GM19372 (cell line): ENCODE results near the gene C11orf68.

Experiments
- ATAC-seq: cut with Tn5 transposase; IDR thresholded peaks from one replicate; pipeline ENCODE4 v1.9.1; 2021; ENCODE audit warnings: mild to moderate bottlenecking, low read depth, moderate library complexity; ENCODE audit not compliant: unreplicated experiment

The C11orf68 gene

DNA sequence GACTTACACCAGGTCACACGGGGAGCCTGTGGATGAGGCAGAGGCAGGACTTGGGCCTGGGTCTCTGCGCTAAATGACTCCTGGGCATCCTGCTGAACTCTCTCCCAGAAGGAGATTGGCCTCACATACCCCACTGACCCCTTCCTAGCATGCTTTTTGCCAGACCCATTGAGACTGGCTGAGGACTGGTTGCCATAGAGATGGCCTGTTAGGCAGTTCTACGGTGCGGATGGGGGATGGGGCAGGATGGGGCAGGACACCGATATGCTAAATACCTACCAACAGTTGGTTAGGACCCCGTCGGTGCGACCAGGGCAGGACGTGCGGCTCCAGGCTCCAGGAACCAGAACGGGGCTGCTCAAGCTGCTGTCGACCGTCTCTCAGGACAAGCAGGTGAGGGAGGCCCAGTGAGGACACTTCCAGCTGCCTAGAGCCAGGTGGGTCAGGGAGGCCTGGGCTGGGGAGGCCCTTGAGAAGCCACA is 26.6 kb upstream of the C11orf68 start, which contains the start of gene TSGA10IP:
TSGA10IP (plus strand) TSS at position 51 of the 482 bp plus-strand sequence; CDS start at position 247, 196 bp downstream.
- ATAC-seq, result no peak

DNA sequence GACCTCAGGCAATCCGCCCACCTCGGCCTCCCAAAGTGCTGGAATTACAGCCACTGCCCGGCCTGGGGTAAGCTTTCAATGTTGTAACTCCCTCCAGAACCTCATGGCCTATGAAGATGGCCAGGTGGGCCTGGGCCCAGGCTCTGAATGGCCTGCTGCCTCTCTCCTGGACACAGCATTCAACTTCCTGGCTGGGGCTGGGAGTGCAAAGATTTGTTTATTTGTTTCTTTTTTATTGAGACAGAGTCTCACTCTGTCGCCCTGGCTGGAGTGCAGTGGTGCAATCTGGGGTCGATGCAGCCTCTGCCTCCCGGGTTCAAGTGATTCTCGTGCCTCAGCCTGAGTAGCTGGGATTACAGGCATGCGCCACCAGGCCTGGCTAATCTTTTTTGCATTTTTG is 25.9 kb upstream of the C11orf68 start:
- ATAC-seq, result no peak

DNA sequence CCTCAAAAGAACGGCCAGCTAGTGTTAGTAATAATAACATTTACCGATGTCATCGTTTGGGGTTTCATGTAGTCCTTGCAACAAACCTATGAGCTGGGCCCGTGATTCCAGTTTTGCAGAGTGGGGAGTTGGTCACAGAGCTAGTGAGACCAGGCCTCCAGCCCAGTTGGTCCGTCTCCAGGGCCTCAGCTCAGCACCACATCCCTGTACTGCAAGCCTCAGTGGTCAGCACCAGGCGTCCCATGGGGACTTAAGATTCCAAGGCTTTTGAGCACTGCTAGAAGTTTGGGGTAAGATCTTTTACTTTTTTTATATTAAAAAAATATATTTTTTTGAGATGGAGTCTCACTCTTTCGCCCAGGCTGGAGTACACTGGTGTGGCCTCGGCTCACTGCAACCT is 25.3 kb upstream of the C11orf68 start:
- no peak for ATAC-seq

DNA sequence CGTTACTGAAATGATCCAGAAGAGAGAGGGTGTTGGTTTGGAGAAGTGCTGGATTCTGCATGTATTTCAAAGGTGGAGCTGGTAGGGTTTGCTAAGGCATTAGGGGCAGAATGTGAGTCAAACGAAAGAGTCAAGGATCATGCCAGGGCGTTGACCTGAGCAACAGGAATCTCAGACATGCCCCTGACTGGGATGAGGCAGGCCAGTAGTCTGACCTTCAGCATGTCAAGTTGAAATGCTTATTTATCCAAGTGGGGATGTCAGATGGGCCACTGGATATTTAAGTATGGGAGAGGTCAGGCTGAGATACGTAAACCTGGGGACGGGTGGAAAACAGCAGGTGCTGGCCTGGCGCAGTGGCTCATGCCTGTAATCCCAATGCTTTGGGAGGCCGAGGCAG is 23.7 kb upstream of the C11orf68 start:
- ATAC-seq, result no peak

DNA sequence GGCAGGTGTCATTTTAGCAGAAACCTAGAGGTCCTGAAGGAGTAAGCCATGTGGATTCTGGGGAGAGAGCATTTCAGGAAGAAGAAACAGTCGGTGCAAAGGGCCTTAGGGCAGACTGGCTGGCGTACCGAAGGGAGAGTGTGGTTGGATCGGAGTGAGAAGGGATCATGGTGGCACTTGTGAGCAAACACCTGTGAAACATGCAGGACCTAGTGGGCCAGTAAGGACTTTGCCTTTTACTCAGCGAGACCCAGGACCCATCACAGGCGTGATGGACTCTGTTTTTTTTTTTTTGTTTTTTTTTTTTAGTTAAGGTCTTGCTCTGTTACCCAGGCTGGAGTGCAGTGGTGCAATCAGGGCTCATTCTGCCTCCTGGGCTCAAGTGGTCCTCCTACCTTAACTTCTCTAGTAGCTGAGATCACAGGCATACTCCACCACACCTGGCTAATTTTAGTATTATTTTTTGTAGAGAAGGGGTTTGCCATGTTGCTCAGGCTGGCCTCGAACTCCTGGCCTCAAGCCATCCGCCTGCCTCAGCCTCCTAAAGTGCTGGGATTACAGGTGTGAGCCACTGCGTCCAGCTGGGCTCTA is 23.0 kb upstream of the C11orf68 start:
- no peak for ATAC-seq

DNA sequence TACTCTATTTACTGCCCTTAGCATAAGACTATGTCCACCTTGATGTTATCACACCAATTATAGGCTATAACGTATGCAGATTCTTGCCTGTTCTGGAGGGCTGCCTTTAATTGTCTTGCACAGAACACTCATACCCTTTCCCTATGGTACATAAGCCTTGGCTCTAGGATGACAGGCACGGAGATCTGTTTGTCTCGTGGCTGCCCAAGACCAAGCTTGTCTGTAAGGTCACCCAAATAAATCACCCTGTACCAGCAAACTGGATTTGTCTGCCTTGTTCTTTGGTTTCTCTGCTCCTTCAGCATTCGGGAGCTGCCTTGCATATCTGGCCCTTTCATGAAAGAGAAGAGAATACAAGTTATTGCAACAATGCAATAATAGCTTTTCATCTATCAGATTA is 18.9 kb upstream of the C11orf68 start:
- ATAC-seq, result no peak

DNA sequence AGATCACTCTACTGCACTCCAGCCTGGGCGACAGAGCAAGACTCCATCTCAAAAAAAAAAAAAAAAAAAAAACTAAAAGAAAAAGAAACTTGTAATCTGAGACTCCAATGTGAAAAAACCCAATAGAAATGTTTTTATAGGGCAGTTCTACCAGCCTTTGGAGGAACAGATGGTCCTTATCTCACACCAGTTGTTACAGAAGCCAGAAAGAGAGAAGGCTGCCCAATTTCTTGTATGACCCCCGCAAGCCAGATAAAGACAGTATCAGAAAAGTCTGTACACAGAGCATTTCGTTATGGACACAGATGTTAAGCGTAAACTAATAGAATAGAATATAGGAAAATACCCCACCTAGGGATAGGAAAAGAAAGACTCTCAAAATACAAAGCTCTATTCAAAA is 15.2 kb upstream of the C11orf68 start:
- no peak for ATAC-seq

DNA sequence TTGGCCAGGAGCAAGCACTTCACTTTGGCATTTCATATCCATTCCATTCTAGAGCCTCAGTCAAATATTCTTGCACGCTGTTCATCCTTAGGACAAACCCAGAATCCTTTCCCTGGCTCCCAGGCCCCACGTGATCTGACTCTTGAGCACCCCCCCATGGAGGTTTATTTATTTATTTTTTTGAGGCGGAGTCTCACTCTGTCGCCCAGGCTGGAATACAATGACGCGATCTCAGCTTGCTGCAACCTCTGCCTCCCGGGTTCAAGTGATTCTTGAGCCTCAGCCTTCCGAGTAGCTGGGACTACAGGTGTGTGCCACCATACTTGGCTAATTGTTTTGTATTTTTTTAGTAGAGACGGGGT is 13.7 kb upstream of the C11orf68 start:
- ATAC-seq, result no peak

DNA sequence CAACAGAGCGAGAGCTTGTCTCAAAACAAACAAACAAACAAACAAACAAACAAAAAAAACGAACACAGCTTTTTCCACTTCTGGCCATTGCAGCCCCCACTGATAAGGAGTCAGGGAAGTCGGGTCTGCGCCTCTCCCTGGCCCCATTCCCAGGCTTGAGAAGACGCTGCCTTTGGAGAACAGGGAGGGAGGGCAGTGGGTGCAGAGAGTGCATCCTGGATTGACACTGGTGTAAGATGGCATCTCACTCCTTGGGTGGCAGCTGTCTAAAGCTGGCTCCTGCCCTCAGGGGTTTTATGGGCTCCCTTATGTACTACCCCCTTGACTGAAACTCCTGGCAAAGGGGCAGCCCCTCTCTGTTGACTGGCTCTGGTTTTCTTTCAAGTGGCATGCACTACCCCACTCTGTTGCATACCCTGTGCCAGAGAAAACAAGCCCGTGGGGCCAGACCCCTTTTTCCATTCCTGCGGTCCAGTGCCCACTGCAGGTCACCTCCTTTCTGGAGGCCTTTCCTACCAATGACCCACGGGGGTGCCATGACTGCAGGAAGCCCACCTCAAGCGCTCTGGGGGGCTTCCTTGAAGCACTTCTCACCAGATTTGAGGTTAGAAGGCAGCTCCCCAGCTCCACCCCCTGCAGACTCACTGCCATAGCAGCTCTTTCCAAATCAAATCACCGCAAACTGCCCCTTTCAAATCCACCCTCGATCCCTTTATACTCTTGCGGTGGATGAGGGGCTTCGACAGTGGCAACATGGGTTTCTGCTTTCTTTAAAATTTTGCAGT is 13.1 kb upstream of the C11orf68 start:
- no peak for ATAC-seq

DNA sequence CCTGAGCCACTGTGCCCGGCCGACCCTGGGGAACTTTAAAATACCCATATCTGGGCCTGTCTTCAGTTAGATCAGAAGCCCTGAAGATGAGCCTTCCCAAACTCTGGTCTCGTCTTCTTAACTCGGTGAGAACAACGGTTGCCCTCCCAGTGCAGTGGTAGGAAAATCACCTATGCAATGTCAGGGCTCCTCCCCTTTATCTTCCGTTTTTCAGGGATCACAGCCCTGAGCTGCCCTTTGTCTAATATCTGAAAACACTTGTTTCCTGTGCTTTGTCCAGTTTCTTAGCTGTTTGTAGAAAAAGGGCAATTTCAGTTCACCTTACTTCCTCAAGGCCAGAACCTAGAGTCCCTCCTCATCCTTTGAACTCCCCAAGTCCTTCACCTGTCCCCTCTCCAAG is 9.8 kb upstream of the C11orf68 start:
- ATAC-seq, result no peak

DNA sequence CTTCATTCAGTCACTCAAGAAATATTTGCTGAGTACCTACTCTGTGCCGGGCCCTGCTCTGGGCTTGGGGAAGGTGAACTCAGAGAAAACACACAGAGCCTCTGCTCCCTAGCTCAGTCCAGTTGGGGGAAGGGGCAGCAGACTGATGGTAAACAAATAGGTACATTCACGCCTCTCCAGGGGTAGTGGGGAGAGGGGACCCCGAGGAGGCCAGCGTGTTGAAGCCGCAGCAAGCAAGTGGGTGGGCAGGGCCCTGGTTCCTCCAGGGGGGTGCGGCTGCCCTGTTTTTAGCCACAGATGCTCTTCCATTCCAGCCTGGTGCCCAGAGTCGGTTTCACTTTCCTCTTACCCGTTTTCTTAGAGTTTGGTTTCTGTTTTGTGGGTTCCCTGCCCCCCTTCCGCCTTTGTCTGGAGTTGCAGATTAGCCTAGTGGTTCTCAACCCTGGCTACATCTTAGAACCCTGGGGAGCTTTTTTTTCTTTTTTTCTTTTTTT is 9.1 kb upstream of the C11orf68 start:
- ATAC-seq, result peak; percentile 61

DNA sequence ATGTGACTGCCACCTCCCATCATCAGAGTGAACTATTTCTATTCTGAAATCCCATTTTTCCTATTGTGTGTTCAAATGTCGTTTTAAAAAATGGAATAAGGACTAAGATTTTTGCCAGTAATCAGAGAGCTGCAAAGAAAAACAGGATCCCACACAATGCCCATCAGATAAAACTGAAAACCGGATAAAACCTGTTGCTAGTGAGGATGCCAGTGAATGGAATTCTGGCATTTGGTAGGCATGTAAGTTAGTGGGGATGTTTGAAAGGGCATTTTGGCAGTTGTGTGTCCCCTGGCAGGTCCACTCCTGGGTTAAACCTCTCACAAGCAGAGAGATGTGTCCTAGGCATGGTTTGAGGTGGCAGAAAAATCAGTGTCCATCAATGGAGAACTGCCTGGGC is 6.5 kb upstream of the C11orf68 start:
- ATAC-seq, result no peak

DNA sequence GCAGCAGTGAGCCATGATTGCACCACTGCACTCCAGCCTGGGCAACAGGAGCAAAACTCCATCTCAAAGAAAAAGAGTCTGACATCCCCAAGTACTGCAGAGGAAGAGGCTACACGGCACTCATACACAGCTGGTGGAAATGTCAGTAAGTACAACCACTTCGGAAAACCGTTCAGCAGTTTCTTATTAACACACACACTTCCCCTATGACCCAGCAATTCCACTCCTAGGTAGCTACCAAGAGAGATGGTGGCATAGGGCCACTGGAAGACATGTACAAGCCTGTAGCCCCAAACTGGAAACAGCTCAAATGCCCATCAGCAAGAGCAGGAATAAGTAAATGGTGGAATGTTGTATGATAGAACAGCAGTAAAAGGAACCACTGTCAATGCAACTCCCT is 3.7 kb upstream of the C11orf68 start:
- no peak for ATAC-seq

DNA sequence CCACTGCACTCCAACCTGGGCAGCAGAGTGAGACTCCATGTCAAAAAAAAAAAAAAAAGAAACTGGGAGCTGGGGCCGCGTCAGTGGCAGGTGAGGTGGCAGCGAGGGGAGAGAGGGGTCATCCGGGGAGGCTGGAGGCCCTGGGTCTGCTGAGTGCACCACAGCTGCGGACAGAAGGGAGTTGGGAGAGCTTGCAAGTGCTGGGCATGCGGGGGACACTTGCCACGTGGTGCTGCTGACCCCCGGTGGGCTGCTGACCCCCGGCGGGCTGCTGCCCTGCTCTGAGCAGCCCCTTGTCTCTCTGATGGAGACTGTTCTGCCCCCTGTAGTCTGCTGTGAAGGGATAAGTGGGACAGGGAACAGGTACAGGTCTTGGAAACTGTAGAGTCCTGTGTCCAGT is 3.0 kb upstream of the C11orf68 start:
- ATAC-seq, result no peak

DNA sequence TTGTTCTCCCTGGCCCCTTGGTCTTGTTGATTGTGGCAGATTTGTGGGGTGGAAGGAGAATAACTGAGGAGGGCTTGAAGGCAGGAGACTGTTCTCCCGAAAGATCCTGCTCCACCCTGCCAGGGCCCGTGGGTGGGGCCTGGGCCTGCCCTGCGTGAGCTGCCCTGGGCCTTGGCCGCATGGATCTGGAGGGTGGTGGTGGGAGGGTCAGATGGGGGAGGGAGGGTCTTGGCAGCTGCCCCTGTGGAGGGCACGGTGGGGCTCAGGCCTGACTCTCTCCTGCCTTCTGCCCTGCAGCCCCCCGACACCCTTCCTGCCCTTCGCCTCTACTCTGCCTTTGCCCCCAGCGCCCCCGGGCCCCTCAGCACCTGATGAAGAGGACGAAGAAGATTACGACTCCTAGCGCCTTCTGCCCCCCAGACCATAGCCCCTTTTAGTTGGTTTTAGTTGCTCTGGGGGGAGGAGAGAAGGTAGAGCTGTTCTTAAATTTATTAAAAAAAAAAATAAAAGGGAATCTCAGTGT is 2.2 kb upstream of the C11orf68 start:
- no peak for ATAC-seq

DNA sequence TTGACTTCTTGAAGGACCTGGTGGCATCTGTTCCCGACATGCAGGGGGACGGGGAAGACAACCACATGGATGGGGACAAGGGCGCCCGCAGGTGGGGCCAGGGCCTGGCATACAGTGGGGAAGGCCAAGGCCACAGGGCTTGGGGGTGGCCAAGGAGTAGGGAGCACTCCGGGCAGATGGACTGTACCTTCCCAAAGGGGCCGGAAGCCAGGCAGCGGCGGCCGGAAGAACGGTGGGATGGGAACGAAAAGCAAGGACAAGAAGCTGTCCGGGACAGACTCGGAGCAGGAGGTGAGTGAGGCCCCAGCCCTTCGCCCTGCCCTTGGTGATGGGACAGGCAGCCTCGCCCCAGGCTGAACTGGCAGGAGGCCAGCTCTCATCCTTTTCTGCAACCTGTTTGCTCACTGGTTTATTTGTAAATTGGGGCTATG is 1.5 kb upstream of the C11orf68 start:
- ATAC-seq, result no peak

DNA sequence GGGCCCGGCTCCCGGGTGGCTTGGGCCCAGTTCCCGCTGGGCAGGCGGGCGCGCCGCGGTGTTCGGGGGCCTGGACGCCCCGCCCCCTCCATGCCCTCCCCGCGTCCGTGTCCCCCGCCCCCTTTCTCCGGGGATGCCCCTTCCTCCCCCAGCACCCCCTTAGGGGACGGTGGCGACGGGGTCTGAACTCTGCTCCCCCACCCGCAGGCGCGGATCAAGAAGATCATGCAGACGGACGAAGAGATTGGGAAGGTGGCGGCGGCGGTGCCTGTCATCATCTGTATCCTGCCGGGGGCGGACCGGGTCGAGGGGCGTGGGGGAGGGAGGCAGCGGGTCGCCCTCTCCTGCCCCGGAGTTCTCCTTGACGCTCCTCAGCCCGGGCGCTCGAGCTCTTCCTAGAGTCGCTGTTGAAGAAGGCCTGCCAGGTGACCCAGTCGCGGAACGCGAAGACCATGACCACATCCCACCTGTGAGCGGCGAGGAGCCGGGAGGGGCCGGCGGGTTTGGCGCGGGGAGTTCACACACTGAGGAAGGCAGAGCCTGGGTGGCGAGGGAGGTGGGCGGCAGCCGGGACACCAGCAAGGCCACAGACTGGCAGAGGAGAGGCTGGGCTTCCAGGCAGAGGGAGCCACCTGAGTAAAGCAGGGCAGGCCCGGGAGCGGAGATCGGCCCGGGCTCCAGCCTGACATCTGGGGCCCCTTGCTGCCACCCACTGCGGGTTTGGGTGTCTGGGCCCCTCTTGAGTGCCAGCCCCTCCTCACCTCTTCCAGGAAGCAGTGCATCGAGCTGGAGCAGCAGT is 910 bp upstream of the C11orf68 start:
- peak; percentile 41 for ATAC-seq

DNA sequence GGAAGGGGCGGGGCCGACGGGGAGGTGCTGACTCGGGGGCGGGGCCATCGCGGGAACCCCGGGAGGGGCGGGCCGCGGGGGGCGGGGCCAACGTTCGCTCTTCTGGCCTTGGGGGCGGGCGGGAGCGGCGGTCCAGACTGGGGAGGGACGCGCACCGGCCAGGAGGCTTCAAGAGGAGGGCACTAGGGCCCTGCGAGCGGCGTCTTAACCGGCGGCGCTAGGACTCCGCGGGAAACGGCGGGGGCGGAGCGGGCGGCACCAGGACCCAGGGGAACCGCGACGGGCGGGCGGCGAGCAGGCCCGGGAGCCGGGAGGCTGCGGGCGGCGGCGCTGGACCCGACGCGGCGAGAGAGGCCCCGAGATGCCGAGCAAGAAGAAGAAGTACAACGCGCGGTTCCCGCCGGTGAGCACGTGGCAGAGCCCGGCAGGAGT is 295 bp upstream of the C11orf68 start, which contains the start of gene DRAP1:
DRAP1 (plus strand) TSS at position 286 of the 432 bp plus-strand sequence; CDS start at position 362, 76 bp downstream.
- peak; percentile 80 for ATAC-seq

DNA sequence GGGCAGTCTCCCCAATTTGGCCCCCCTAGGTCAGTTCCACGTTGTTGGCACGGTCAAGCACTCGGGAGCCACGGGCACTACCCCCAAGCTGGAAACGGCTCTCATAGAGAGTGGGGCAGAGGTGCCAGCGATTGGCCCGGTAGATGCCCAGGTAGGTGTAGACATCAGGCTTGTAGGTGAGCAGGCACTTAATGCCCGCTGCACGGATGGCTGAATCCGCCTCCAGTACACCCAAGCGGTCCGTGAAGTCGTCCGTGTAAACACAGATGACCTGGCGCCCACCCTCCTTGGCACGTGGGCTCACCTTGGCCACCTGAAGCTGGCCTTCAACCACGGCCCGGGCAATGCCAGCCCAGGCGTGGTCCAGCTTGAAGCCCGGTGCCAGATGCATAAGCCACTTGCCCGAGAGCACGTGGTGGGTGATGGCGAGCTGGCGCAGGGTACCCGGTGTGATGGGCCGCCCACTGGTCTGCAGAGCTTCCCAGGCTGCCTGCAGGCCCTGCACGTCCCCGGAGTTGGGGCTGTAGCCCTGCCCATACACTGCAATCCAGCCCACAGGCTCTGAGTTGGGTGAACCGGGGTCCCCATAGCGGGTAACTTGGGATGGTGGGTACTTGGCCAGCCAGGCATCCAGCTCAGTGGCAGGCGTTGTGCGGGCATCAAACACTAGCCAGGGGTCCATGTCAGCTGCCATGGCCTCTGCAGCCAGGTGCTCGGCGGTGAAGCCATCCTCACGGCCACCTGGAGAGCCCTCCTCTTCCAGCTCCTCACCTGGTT is 1.2 kb downstream of the C11orf68 start:
- no peak for ATAC-seq

DNA sequence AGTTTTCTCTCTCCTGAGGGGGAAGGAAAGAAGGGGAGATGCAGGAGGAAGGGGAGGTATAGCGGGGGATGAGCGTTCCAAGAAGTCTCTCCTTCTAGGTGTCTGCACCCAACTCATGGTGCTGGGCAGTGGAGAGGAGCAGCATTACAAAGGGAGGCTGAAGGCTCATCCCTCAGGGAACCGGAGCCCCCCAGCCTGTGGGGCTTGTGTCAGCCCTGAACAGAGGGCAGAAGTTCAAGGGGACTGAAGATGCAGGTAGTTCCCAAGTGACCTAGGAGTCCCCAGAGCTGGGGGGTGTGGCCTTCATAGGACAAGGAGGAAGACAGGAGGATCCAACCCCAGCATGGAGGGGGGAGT is 1.8 kb downstream of the C11orf68 start:
- no peak for ATAC-seq
